GM19238 (cell line): Measurements from ENCODE around the gene TBC1D17.

Source experiments
- DNase-seq: peaks from one replicate; pipeline ENCODE4 v3.0.0; 2011; ENCODE audit warnings: low spot score; ENCODE audit not compliant: insufficient read length

The TBC1D17 gene

DNA sequence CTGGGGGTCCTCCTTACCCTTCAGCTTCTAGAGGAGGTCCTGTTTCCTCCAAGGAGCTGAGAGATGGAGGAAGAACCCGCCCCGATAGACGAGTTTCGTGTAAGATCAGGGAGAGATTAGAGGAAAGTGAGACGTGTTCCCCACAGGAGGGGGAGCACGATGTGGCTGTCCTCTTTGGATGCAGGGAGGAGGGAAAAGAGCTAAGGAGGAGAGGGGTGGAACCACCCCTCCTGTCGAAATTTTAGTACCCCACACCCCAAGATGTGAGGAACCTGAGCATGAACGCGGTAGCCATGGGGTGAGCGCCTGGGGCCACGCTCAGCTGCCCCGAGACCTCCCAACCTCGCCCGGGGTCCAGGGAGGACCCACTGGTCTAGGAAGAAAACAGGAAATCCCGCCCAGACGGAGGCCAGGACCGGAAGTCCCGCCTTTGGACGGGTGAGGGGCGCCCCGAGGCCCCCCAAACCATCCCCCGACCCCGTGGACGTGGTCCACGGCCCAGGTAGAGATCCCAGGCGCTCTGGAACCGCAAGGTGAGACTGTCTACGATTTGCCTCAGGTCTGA lies 1.6 kb upstream of the TBC1D17 start:
- no peak for DNase-seq

GRCh38 chr19:49876422-49877019 lies 981 bp upstream of the TBC1D17 start:
- peak; percentile 61 for DNase-seq

- DNase-seq, result peak; percentile 99
Observed at GRCh38 chr19:49877879-49878743, 609 bp downstream of the TBC1D17 start.

GRCh38 chr19:49878744-49879070 lies 1.2 kb downstream of the TBC1D17 start:
- DNase-seq, result no peak

GRCh38 chr19:49879243-49879963 lies 1.9 kb downstream of the TBC1D17 start:
- no peak for DNase-seq

DNA sequence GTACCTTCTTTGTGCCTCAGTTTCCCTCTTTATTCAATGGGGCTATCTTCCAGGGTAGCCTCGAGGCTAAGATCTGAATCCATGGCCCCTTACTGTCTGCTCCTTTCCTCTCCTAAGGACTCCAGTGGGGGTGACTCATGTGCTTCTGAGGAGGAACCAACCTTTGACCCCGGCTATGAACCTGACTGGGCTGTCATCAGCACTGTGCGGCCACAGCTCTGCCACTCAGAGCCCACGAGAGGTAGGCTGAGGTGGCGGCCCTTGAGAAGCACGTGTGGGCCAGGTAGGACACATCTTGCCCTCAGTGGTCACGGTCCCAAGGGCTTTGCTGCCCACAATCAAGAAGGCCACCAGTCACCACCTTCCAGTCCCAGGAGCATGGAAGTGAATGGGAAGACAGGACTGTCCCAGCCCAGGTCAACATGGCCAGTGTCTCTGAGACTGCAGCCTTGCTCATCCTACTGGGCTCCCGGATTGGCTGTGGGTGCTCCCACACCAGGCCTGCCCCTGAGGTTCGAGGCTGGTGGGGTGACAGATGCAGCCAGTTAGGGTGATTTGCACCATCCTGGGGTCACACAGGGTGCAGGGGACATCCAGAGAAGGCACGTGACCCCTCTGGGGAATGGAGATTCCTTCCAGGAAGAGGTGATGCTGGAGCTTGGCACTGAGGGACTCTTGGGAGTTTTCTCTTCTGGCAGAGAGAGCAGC lies 2.8 kb downstream of the TBC1D17 start:
- no peak for DNase-seq

DNA sequence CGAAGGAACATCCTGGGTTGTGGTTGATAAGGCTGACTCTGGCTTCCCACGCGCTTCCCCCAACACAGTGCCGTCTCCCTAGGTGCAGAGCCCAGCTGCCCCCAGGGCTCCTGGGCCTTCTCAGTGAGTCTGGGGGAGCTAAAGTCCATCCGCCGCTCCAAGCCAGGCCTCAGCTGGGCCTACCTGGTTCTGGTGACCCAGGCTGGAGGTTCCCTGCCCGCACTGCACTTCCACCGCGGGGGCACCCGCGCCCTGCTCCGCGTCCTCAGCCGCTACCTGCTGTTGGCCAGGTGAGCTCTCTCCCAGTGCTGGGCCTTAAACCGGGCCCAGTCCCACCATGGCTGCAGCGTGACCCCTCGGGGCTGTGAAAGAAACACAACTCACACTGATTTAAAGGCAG lies 3.7 kb downstream of the TBC1D17 start:
- no peak for DNase-seq

DNA sequence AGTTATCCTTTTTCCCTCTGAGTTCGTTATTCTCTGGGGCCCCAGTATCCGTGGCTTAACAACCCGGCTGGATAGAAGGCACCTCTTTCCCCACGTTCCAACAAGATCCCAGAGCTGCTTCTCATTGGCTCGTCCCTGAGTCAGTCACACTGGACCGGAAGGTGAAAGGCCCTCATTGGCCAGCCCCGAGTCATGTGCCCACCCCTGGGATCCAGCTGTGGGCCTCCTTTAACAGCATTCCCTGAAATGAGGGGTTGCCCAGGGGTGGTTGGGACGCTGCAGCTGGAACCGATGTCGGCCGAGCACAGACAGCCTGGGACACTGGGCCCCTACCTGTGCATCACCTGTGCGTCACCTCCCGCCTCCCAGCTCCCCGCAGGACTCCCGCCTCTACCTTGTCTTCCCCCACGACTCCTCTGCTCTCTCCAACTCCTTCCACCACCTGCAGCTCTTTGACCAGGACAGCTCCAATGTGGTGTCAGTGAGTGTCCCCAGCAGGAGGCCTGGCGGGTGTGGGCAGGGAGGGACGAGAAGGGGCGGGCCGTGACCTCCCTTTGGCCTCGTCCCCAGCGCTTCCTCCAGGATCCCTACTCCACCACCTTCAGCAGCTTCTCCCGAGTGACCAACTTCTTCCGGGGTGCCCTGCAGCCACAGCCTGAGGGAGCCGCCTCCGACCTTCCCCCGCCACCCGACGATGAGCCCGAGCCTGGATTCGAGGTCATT lies 4.3 kb downstream of the TBC1D17 start:
- no peak for DNase-seq

- DNase-seq, result no peak
Observed at GRCh38 chr19:49882643-49883042, 5.1 kb downstream of the TBC1D17 start.

DNA sequence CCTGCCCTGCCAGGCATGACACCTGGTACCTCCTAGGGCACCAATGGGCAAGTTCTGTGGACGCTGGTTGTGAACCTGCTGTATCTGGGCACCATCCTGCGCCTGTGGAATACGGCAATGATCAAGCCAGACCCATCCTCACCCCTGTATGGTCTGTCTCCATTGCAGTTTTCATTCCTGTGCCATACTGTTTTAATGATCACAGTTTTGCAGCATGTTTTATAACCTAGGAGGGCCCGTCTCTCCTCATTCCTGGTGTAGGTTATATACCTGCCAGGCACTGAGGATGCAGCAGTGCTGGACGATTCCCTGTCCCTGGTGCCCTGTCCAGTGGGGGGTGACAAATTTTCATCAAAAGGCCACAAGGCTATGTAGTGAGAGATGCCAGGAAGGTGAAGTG lies 5.6 kb downstream of the TBC1D17 start:
- DNase-seq, result no peak

DNA sequence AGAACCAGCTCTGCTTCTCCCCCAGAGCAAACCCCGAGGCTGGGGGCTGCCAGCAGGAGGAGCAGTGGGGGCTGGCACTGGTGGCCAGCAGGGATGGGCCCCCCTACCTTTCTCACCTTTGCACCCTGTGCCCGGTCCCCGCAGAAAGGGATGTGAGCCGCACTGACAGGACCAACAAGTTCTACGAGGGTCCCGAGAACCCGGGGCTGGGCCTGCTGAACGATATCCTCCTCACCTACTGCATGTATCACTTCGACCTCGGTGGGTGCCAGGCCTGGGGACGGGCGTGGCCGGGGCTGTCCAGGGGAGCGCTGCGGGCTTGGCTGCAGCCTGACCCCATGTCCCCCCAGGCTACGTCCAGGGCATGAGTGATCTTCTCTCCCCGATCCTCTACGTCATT lies 6.6 kb downstream of the TBC1D17 start:
- DNase-seq, result no peak

DNA sequence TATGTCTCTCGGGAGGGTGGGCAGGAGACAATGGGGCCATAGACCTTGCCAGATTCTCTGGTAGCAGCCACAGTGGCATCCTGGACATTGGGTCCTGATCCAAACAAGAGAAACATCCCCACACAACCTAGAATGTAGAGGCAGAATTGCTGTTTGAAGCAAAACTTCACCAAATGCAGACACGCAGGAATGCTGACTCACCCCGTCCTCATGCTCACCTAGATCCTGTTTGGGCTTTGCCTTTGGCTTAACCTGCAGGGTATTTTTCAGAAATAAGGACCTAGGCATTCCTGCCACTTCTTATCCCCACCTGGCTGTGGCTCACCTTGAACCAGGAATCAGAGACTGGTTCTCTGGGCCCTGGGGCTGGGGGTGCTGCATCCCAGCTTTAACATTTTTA lies 7.3 kb downstream of the TBC1D17 start:
- DNase-seq, result no peak

- DNase-seq, result no peak
Observed at GRCh38 chr19:49887037-49887664, 9.6 kb downstream of the TBC1D17 start.

GRCh38 chr19:49887665-49888509 lies 10.4 kb downstream of the TBC1D17 start:
- DNase-seq, result no peak

GRCh38 chr19:49888510-49888824 lies 11.0 kb downstream of the TBC1D17 start:
- DNase-seq, result no peak

GRCh38 chr19:49889038-49889686 lies 11.7 kb downstream of the TBC1D17 start:
- DNase-seq, result no peak

DNA sequence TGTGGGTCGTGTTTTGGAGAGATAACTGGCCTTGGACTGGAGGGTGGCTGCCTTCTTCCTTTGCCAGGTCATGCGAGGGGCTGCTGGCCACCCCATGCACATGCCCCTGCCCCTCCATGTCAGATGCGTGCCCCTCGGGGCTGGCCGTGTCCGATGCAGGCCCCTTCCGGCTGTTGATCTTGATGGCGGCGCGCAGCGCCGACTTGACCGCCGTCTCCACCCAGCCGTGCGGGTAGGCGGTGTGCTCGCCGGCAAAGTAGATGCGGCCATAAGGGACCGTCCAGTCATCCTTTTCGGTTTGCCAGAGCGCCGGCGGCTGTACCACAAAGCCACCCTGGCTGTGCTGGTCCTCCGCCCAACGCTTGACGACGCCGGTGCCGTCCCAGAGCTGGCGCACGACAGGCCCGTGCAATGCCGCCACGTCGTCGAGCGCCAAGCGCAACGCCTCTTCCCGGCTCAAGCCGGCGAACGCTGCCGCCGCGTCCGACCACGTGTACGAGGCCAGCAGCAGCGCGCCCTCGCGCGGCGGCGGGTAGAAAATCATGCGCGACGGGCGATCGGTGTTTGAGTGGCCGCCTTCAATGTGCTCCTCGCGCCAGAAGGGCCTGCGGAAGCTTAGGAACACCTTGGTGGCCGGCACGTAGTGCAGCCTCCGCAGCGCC lies 12.3 kb downstream of the TBC1D17 start:
- peak; percentile 56 for DNase-seq
